Prostate gland (tissue), 2 donors: ENCODE data around the gene ALOX12B. TPM values are rescaled to one million over a fixed set of nuclear protein-coding genes. Genes with fewer than 3 reads are reported as not detected.
A peak's percentile ranks its signal among the peaks of the same experiment; 100 is the strongest.

Experiments used
- DNase-seq: peaks from one replicate; pipeline ENCODE4 v3.0.0-alpha.2; 2019; ENCODE audit warnings: low spot score
- H3K27ac ChIP-seq, 2 donors: fragments of 200-600 bp; sonication (generic); 2 replicates each; pipeline ENCODE4 v1.5.1; 2017 to 2019
- H3K27me3 ChIP-seq: fragments of 200-600 bp; sonication (generic); replicated peaks from 2 replicates; pipeline ENCODE4 v1.5.1; 2019; ENCODE audit not compliant: insufficient read depth
- H3K36me3 ChIP-seq, 2 donors: fragments of 200-600 bp; sonication (generic); 1 replicate in 1 of 2; 2 replicates in 1 of 2; pipeline versions ENCODE4 v1.5.1 to v1.8.1; 2017 to 2019
- H3K4me1 ChIP-seq: fragments of 200-600 bp; sonication (generic); replicated peaks from 2 replicates; pipeline ENCODE4 v1.5.1; 2019
- H3K4me3 ChIP-seq, 2 donors: fragments of 200-600 bp; sonication (generic); 2 replicates each; pipeline ENCODE4 v1.5.1; 2017 to 2019
- H3K9me3 ChIP-seq: fragments of 200-600 bp; sonication (generic); 2 replicates; pipeline ENCODE4 v1.5.1; 2017
- CTCF ChIP-seq, 4 experiments: fragments of 200-600 bp in 2 of 4; fragments of 450-650 bp in 2 of 4; sonication (generic) in 2 of 4; IDR thresholded peaks; 1 replicate in 3 of 4; 2 replicates in 1 of 4; pipeline ENCODE4 v1.5.1; 2016 to 2019; ENCODE audit warnings: antibody characterized with exemption in 4 of 4, mild to moderate bottlenecking in 2 of 4, moderate library complexity in 2 of 4
- POLR2A ChIP-seq: fragments of 450-650 bp; IDR thresholded peaks from one replicate; pipeline ENCODE4 v1.6.1; 2016; ENCODE audit warnings: antibody characterized with exemption, mild to moderate bottlenecking
- POLR2AphosphoS5 ChIP-seq: sonication (generic); formaldehyde crosslinking; IDR thresholded peaks from one replicate; pipeline ENCODE4 v1.6.1; 2017; ENCODE audit warnings: antibody characterized with exemption
- WGBS: methylation state at CpG from one replicate; pipeline ENCODE4 v1.1.5; 2018; 5-methylcytosine and 5-hydroxymethylcytosine counted together
- intact Hi-C: fragments of 100-400 bp; cut with DNase I; formaldehyde crosslinking; loops from one replicate; pipeline ENCODE4 v1.14.2; 2022
- total RNA-seq, 2 donors: library from RNA; depleted of rRNA; stranded (reverse); fragments of >200 nt; gene quantifications; one replicate each; pipeline ENCODE4 v1.1.0, GENCODE V29; 2016

Gene ALOX12B
- total RNA-seq, 2 donors from 2014 or later: 0.18 to 0.40 TPM

GRCh38 chr17:8121681-8122421 lies 34.3 kb upstream of the ALOX12B start:
- no peaks in the 10 kb centered on the region for H3K36me3 ChIP-seq
- peaks cover 10% of the 10 kb centered on the region for H3K4me1 ChIP-seq
- no peak for TF ChIP-seq POLR2A
- peak in 2 of 4 experiments; percentile 45 to 52 for TF ChIP-seq CTCF (IDR thresholded peaks at IDR 0.05)
- H3K27me3 ChIP-seq: no peaks in the 10 kb centered on the region
- peak overlapping the region; percentile 10 to 16 for H3K27ac ChIP-seq
- H3K9me3 ChIP-seq: no peaks in the 10 kb centered on the region
- peak; percentile 24 for DNase-seq
- WGBS: 1% methylated on average over 75 of the region's 76 CpGs
- peak overlapping the region; percentile 29 to 41 for H3K4me3 ChIP-seq
- intact Hi-C loops: loop anchor here (5.0 kb wide), 1 partner anchor 65 kb away; no protein-coding TSS in a partner anchor

- under 1% methylated on average over 17 of the region's 25 CpGs for WGBS
- intact Hi-C loops: loop anchor here (5.0 kb wide), 1 partner anchor 66 kb away; no protein-coding TSS in a partner anchor
- Histone ChIP-seq H3K36me3 (no peaks in the 10 kb centered on the region), H3K4me3 (peak overlapping the region; percentile 29 to 41), H3K9me3 (no peaks in the 10 kb centered on the region), H3K4me1 (peaks cover 10% of the 10 kb centered on the region), H3K27ac (peak overlapping the region; percentile 10 to 16), H3K27me3 (no peaks in the 10 kb centered on the region)
- no peak for DNase-seq
- TF ChIP-seq POLR2A (no peak), POLR2AphosphoS5 (no peak), CTCF (IDR thresholded peaks at IDR 0.05) (no peak)
These were observed 33.8 kb upstream of the ALOX12B start for GRCh38 chr17:8121407-8121680.

GRCh38 chr17:8120520-8121406 lies 33.2 kb upstream of the ALOX12B start:
- TF ChIP-seq POLR2AphosphoS5: no peak
- peak in 2 of 4 experiments; percentile 36 to 43 for TF ChIP-seq CTCF (IDR thresholded peaks at IDR 0.05)
- H3K4me3 ChIP-seq: peak overlapping the region; percentile 29 to 41
- no peaks in the 10 kb centered on the region for H3K36me3 ChIP-seq
- H3K9me3 ChIP-seq: no peaks in the 10 kb centered on the region
- peak; percentile 43 for DNase-seq
- H3K27ac ChIP-seq: peak overlapping the region; percentile 13 to 44
- no peaks in the 10 kb centered on the region for H3K27me3 ChIP-seq
- under 1% methylated on average over 40 of the region's 40 CpGs for WGBS
- H3K4me1 ChIP-seq: peaks cover 10% of the 10 kb centered on the region
- intact Hi-C loops: loop anchor here (5.0 kb wide), 1 partner anchor 67 kb away; no protein-coding TSS in a partner anchor

GRCh38 chr17:8119581-8120519 lies 32.3 kb upstream of the ALOX12B start:
- DNase-seq: peak; percentile 72
- peak overlapping the region; percentile 34 to 44 for H3K4me3 ChIP-seq
- intact Hi-C loops: loop anchor here (2.0 to 5.0 kb wide), 2 partner anchors 67 to 101 kb away; no protein-coding TSS in a partner anchor
- H3K27ac ChIP-seq: peak overlapping the region; percentile 78 to 82
- TF ChIP-seq POLR2A (no peak), CTCF (IDR thresholded peaks at IDR 0.05) (no peak), POLR2AphosphoS5 (peak; percentile 76)
- H3K27me3 ChIP-seq: no peaks in the 10 kb centered on the region
- no peaks in the 10 kb centered on the region for H3K36me3 ChIP-seq
- 1% methylated on average over 28 of the region's 28 CpGs for WGBS
- peaks cover 10% of the 10 kb centered on the region for H3K4me1 ChIP-seq
- no peaks in the 10 kb centered on the region for H3K9me3 ChIP-seq
